ENCODE data around the gene CCDC3.

The CCDC3 gene

DNA sequence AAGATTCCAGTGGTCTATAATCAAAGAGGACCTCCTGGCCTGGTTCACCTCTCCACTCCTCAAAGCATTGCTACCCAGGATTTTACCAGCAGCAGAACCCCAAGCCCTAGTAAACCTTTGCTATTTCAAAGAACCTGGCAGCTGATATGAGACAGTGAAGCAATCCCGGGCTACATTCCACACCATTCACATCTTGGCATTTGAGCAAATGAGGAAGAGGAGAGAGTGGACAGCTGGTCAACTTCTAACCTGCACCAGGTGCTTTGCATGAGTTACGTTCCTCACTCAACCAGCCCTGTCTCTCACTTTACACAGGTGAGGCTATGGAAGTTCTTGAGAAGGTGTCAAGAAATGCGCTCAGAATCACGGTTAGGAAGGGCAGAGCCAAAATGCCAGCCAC is 1.1 kb downstream of the CCDC3 start:
- peak; percentile 37 for DNase-seq (ENCODE audit: low read depth, low spot score)

DNA sequence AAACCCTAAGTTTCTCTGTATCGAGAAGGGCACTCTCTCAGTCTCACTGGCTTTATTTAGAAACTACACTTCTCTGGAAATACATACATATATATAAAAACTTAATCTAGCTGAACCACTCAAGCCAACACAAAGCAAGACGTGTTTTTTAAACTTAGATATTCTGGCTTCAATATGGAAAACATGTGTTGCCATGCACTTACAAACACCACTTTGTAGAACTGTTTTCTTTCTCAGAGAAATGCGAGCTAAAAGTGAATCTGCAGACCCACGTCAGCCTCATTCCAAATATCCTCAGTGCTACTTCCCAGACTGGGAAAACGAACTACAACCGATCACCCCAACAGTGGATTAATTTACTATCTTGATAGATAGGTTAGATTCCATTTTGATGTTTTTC is 1.7 kb downstream of the CCDC3 start:
- DNase-seq (ENCODE audit: low read depth, low spot score): no peak

DNA sequence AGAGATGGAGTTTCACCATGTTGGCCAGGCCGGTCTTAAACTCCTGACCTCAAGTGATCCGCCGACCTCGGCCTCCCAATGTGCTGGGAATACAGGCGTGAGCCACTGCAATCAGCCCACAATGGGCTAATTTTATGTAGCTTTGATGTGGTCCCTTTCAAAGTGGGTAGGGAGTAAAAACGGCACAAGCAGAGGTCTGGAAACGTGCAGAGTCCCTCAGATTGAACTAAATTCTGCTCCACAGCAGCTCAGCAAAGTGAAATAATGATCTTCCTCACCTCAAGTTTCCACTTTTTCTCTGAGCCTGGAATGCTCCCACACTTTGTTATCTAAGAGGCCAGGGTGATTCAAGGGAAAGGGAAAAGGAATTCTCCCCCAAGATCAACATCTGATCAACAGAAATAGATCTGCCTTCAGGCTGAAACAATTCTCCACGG is 6.1 kb downstream of the CCDC3 start:
- peak; percentile 16 for DNase-seq (ENCODE audit: low read depth, low spot score)

DNA sequence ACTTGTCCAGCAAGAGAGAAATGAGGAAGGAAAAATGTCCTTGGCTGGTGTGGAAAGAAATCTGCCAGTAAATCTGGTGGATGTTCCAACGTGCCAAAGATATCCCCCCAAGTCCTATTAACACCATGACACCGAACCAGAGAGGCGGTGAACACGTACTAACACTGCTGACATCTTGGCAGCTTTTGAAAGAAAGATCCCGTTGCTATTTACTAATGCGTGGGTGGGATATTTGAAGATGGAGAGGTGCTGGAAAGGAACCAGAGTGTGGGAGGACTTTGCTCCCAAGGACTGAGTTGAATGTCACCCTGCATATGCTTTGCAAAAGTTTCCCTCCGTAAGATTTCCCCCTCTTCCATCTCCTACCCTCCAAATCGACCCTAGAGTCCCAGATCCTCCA is 7.9 kb downstream of the CCDC3 start:
- no peak for DNase-seq (ENCODE audit: low read depth, low spot score)

DNA sequence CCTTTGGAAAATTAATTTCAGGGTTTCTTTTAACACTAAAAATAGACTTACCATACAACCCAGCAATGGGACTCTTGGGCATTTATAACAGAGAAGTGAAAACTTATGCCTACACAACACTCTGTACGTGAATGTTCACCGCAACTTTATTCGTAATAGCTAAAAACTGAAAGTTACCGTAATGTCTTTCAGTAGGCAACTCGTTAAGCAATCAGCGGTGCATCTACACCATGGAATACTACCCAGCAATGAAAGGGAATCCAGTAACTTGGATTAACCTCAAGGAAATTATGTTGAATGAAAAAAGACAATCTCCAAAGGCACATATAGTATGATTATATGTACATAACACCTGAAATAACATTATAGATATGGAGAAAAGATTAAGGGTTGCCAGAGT is 16.2 kb downstream of the CCDC3 start:
- no peak for DNase-seq (ENCODE audit: low read depth, low spot score)

DNA sequence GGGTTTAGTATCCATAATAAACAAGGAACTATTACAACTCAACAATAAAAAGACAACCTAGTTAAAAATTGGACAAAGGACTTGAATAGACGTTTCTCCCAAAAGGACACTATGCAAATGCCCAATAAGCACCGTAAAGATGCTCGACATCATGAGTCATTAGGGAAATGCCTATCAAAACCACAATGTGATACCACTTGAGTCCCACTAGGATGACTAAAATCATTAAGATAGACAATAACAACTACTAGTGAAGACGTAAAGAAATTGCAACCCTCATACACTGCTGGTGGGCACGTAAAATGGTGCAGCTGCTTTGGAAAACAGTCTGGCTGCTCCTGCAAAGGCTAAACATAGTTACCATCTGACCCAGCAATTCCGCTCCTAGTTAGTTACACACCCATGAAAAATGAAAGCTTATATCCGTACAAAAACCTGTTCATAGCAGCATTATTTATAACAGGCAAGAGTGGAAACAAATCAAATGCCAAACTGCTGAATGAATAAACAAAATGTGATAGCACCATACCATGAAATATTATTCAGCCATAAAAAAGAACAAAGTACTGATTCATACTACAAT is 17.3 kb downstream of the CCDC3 start:
- peak; percentile 35 for DNase-seq (ENCODE audit: low read depth, low spot score)

DNA sequence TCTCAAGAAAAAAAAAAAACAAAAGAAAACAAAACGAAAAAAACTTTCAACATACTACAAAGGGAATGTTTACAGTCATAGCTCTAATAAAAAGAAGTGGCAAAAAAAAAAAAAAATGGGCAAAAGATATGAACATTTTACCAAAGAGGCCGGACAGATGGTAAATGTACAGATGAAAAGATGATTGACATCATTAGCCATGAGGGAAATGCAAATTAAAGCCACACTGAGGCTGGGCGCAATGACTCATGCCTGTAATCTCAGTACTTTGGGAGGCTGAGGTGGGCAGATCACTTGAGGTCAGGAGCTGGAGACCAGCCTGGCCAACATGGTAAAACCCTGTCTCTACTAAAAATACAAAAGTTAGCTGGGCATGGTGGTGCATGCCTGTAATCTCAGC is 17.9 kb downstream of the CCDC3 start:
- DNase-seq (ENCODE audit: low read depth, low spot score): peak; percentile 67

DNA sequence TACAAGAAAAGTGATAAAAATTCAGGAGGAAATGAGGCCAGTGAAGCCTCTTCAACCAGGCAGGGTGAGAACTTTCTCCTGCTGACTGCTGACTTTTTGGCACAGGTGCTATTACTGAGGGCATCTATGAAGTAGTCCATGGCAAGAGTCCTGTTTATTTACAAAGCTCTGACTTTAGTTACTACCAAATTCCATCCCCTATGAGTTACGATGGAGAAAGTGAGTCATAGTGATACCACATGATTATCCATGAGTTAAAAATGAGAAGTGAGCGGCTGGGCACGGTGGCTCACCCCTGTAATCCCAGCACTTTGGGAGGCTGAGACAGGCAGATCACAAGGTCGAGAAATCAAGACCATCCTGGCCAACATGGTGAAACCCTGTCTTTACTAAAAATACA is 19.9 kb downstream of the CCDC3 start:
- peak; percentile 86 for DNase-seq (ENCODE audit: low read depth, low spot score)

DNA sequence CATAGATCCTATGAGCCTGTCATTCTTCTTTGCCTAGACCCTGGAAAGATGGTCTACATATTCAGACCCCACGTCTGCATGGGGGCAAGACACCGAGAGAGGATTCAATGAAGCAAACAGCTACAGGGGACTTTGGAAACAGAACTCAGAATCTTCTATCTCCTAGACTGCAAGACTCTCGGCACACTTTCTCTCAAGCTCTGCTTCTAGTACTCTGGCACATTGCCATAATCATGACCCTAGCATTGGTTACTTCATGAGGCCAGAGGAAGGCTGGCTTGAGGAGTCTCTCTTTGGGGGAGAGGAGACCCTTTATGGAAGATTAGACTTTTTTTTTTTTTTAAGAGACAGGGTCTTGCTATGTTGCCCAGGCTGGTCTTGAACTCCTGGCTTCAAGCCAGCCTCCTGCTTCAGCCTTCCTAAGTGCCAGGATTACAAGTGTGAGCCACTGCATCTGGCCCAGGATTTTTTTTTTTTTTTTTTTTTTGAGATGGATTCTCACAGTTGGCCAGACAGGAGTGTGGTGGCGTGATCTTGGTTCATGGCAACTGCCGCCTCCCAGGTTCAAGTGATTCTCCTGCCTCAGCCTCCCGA is 20.7 kb downstream of the CCDC3 start:
- DNase-seq (ENCODE audit: low read depth, low spot score): no peak

DNA sequence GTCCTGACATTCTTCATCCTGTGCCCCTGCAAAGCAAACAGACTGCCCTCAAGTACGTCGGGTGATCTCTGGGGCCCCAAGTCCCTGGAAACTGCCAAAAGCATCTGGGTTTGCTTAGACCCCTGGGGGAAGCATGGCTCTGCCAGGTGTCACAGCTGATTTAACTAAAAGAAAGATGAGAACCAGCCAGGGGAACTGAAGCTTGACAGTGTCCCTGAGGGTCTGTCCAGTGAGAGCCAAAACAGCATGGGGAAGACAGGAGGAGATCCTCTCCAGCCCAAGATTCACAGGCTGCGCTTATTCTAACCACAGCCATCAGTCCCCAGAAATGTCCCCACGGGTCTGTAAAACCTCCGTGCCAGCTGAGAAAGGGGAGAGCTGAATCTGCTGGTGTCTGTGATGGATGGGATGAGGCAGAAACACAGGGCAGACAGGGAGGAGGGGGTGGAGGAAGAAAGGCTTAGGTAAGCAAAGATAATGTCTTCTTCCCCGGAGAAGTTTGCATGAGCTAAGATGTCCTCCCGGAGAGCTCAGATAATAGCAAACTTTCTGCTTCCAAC is 21.3 kb downstream of the CCDC3 start:
- no peak for DNase-seq (ENCODE audit: low read depth, low spot score)

DNA sequence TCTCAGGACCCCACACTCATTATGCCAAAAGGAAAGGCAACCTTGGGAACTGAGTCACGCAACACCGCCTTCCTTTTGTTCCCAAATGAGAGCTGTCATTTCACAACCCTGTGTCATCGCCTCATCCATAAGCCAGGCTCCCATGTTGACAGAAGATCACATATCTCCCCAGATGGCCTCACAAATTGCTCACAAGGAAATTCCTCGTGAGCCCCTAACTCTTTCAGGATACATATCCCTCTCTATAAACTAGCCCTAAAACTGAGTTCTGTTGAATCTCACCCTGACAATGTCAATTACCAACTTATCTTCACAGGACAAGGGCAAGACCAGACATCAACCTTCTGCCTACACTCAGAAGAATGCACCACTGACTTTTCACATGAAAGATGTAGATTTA is 22.6 kb downstream of the CCDC3 start:
- no peak for DNase-seq (ENCODE audit: low read depth, low spot score)

DNA sequence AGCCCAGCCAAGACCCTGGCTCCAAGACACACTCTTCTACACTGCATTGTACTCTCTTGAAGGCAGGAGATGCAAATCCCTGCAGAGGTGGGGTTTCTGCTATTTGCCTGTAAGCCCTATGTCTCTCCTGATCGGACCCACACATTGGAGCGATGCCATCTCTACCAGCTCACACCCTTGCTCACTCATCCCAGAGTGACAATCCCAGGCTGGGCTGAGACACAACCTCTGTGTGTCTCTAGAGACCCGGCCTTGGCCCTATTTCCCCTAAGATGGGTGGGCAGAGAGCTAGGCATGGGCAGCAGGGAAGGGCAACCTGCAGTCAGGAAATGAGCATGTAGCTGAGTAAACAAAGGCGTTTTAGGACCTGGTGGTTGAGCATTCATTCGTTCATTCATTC is 25.6 kb downstream of the CCDC3 start:
- no peak for DNase-seq (ENCODE audit: low read depth, low spot score)

DNA sequence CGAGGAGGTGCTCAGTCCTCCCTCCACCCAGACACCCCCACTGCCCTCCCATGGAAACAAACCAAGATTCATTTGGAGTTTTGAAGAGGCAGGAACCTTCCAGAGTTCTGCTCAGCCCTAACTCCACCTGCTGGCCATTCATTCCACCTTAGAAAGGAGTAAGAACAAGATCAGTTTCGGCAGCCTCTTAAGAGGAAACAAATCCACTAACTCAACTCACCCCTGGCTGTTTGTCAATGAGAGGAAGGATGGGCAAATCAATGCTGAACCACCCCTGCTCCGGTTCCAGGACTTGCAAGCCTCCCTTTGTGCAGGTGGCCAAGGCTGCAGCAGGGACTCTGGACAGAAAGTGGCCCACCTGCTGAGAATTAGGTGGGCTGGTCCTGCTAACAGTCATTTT is 26.2 kb downstream of the CCDC3 start:
- DNase-seq (ENCODE audit: low read depth, low spot score): no peak

DNA sequence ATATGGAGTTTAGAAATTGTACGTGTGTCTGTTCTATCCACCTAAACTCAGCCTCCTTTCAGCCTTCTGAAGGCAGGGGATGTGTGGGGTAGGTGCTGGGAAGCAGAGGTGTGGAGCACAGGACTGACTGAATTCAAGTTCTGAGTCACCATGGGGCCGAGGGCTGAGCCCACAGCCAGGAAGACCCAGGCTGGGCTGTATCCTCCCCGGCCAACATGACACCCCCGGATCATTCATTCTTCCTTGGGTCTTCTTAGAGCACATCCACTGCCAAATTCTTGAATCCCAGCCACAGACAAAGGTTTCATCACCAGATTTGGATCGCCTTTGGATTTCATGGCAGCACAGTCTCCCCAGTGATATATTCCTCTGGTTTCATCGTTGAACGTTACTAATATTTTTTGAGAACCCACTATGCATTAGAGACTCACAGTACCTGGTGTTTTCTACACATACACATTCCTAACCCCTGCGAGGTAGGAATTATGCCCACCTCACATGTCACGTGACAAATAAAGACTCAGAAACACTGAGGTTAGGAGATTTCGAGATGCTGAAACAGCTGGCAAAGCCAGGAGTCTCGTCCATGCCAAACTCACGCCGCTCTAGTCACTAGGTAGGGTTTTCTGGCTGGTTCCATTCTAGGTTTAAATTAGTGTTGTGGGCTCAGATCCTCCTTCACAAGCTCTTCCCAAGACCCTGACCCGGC is 26.9 kb downstream of the CCDC3 start:
- no peak for DNase-seq (ENCODE audit: low read depth, low spot score)

DNA sequence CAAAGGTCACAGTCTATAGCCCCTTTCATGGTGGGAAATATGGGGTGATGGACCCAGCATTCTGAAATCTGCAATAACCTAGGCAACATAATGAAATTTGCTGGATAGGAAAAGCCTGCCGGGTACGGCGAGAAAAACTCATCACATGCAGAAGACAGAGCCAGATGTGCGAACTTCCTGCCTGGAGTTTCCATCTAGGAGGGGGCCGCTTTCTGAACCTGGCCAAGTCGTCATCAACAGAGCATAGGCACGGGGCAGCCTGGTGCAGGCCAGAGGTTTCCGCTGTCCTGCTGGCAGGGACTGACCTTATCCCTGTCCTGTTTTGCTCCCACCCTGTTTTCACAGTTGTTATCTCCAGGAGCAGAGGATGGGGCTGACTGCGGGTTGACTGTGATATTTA is 27.4 kb downstream of the CCDC3 start:
- no peak for DNase-seq (ENCODE audit: low read depth, low spot score)

DNA sequence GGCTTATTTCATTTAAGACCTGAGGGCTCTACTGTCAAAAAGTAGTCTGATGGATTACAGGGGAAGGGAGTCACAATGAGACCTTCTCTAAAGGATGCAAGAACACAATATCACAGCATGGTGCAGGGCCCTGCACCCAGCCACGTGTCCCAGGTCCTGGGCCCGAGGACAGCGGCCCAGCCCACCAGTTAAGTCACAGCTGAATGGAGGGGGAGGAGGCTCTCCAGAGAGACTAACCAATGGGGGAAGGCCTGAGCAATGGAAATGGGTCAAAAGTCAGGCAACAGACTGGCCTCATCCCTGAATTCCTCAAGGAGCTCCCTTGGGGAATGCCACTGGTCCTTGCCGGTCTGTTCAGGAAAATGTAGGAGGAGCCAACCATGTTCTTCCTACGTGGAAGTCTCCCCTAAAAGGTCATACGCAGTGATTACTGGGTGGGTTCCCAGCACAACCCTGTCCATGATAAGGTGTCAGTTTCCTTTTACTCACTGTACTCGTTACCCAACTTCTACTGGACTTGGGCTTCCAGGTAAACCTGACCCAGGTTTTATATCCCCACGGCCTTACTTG is 28.3 kb downstream of the CCDC3 start:
- DNase-seq (ENCODE audit: low read depth, low spot score): no peak

DNA sequence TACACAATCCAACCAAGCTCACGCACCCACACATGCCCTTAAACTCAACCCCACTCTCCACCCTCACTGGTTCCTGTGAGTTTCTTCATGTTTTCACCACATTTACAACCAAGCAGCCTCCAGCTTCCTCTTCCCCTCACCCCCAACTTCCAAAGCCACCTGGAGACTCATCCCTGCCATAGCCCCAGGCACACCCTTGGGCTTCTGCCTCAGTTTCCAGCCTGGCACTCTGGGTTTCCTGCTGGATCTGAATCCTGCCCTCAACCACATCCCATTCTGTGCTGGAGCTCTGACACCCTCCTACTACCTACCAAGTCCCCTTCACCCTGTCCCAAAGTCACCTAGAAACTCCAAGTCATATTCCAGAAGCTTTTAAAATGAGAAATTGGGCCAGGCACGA is 29.4 kb downstream of the CCDC3 start:
- no peak for DNase-seq (ENCODE audit: low read depth, low spot score)

DNA sequence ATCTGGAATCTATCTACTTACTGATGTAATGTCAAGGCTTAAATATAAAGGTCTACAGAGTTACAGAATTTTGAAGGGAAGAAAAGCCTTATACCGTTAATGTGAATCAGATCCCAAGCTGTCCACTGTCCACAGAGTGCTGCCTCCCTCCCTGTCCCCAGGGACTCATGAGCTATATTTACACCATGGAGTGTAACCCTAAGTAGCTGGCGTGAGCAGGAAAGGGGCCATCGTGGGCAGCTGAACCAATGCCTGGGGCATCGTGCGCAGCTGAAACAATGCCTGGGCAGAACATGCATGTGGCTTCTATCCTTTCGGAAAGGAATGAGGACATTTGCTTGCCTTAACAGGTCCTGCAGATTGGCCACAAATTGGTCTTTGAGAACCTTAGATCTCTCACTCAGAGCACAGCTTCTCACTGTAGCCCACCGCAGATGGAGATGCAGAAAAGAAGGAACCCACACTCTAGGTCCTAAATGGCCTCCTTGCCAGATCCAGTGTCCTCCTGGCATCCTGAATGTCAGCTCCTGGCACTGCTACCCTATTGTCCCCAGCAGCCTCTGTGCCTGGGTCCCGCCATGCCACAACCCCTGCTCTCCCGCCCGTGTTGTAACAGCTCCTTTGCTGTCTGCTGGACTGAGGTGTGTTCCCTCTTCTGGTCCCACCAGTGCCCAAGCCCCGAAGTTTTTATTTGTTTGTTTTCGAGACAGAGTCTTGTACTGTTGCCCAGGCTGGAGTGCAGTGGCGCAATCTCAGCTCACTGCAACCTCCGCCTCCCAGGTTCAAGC is 30.3 kb downstream of the CCDC3 start:
- no peak for DNase-seq (ENCODE audit: low read depth, low spot score)

DNA sequence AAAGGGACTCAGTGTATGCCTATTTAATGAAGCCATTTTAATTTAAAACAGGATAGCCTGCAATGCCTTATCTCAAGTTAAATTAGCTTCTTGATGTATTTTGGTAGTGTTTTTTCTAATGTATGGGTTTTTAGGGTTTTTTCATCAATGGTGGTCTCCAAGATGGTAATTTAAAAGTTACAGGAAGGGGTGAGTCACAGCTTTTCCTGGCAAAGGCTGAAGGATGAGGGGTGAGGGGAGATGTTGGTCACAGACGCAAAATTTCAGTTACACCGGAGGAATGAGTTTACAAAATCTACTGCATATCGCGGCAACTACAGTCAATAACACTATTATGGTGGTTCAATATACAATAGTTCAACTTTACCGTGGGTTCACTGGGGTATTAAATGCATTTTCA is 31.6 kb downstream of the CCDC3 start:
- peak; percentile 48 for DNase-seq (ENCODE audit: low read depth, low spot score)

DNA sequence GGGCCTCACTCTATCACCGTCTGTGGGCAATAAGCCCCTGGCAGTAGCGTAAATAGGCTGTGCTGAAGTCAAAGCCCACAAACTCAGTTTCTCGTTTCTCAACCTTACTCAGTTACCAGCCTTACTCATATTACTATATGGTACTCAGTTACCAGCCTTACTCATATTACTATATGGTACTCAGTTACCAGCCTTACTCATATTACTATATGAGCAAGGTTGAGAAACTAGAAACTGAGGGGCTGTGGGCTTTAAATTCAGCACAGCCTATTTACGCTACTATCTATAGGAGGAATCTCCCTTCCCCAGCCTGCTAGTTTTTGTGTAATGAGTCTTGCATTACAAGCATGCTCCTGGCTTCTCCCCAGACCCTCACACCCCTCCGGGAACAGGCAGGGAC is 35.4 kb downstream of the CCDC3 start:
- no peak for DNase-seq (ENCODE audit: low read depth, low spot score)

DNA sequence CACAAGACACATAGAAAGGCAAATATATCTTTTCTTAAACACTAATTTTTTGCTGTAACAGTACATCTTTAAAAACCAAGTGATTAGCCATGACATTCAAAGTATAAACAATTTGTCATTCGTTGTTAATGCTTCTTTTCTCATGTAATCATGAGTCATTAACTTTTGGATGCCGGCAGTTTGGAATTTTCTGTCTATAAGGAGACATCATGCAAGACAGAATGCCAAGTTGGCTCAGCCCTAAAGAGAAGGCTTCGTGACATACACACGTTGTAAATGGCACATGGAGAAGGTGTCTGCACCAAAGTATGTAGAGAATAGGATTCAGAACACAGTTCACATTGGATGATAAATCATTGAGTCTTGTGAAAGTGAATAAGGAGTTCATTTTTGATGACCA is 35.9 kb downstream of the CCDC3 start:
- DNase-seq (ENCODE audit: low read depth, low spot score): no peak

DNA sequence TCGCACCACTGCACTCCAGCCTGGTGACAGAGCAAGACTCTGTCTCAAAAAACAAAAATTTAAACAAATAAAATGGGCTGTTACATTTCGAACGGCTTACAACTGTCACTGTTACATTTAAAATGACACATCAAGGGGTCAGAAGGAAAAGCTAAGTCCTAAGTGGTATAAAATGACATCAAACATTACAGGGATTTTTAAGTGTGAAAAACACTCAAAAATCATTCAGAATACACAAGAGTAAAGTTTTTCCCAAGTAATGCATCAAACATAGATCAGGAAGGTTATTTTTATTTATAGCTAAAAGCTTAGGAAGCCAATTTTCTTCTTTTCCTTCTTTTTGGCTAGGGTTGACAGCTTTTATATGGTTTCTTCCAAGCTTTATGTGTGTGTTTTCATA is 39.0 kb downstream of the CCDC3 start:
- DNase-seq (ENCODE audit: low read depth, low spot score): no peak
